ENCODE measurements around the gene PPP2R5D. TPM values are rescaled to one million over a fixed set of nuclear protein-coding genes. Genes with fewer than 3 reads are reported as not detected.

The PPP2R5D gene
- total and polyA plus RNA-seq, 4 donors = 19.0 to 26.8 (median 21.9) TPM

DNA sequence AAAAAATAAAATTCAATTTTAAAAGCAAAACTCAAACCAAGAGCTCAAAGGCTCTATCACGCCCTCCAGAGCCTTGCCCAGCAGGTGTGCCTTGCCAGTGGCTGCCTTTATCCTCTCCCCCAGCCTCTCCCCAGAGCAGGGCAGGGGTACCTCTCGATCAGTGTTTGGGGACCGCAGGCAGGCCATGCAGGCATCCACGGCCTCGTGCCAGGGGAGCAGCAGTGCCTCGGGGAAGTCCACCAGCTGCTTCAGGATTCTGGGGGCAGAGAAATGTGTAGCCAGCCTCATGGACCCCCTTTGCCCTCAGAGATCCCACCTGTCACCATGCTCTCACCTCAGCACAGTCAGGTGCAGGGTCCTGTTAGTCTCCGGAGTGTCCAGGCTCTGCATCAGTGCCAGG, 63.6 kb downstream of the PPP2R5D start:
- ATAC-seq (ENCODE audit: insufficient read depth, low FRiP score) = no peak
- H3K9ac ChIP-seq (ENCODE audit: insufficient read depth in 1 of 2, low read length in 2 of 2) = no peak overlapping the region
- no peak overlapping the region for H3K4me3 ChIP-seq
- no peak for DNase-seq
- H3K27ac ChIP-seq (ENCODE audit: low read depth in 1 of 2, low read length in 1 of 2) = no peak overlapping the region
- TF ChIP-seq, protein P1, sequence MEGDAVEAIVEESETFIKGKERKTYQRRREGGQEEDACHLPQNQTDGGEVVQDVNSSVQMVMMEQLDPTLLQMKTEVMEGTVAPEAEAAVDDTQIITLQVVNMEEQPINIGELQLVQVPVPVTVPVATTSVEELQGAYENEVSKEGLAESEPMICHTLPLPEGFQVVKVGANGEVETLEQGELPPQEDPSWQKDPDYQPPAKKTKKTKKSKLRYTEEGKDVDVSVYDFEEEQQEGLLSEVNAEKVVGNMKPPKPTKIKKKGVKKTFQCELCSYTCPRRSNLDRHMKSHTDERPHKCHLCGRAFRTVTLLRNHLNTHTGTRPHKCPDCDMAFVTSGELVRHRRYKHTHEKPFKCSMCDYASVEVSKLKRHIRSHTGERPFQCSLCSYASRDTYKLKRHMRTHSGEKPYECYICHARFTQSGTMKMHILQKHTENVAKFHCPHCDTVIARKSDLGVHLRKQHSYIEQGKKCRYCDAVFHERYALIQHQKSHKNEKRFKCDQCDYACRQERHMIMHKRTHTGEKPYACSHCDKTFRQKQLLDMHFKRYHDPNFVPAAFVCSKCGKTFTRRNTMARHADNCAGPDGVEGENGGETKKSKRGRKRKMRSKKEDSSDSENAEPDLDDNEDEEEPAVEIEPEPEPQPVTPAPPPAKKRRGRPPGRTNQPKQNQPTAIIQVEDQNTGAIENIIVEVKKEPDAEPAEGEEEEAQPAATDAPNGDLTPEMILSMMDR (IDR thresholded peaks at IDR 0.05; ENCODE audit: control extremely low read depth, extremely low read depth) = no peak
- peaks cover 0 to 59% (median 45%) of the 10 kb centered on the region in 4 donors for H3K36me3 ChIP-seq (ENCODE audit: control insufficient read depth in 4 of 4, insufficient read depth in 4 of 4, low read length in 4 of 4)
- 92 to 95% methylated on average over 7 of the region's 7 CpGs for WGBS, 2 donors
- H3K4me1 ChIP-seq (ENCODE audit: control insufficient read depth in 5 of 5, insufficient read depth in 5 of 5, low read length in 5 of 5) = peaks cover 0 to 24% (median 3%) of the 10 kb centered on the region in 5 donors
- H3K9me3 ChIP-seq (ENCODE audit: control insufficient read depth in 4 of 4, insufficient read depth in 3 of 4, low read length in 3 of 4) = no peaks in the 10 kb centered on the region
- H3K27me3 ChIP-seq (ENCODE audit: control insufficient read depth in 3 of 3, insufficient read depth in 3 of 3, low read length in 2 of 3) = no peaks in the 10 kb centered on the region

GRCh38 chr6:43050981-43051380, 66.6 kb downstream of the PPP2R5D start:
- DNase-seq = no peak
- 93 to 97% methylated on average over 17 of the region's 17 CpGs for whole genome bisulfite sequencing, 2 donors

DNA sequence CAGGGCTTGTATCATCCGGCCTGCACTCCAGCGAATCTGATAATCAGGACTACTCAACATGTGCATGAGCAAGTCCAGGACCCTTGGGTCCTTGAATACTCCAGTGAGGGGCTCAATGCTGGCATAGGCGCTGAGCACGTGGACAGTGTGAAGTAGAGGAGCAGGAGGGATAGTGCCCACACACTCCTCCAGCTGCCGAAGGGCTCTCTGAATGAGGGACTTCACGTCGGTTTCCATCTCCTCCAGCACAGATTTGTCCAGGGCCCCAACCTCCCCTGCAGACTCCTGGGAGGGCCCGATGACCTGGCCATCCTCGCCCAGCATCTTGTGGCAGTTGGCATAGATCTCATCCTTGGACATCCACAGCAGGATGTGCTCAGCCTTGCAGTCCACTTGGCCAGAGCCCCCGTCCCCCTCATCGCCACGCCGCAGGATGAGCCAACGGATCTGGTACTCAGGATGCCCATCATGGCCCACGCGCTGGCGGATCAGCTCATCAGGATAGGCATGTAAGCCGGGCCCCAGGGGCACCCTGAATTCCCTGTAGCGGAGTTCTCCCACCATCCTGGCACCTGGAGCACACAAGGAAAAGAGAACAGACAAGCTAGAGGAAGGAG, 68.0 kb downstream of the PPP2R5D start:
- peaks cover 0 to 31% (median 7%) of the 10 kb centered on the region in 5 donors for H3K4me1 ChIP-seq (ENCODE audit: control insufficient read depth in 5 of 5, insufficient read depth in 5 of 5, low read length in 5 of 5)
- TF ChIP-seq, protein P1 (IDR thresholded peaks at IDR 0.05; ENCODE audit: control extremely low read depth, extremely low read depth) = no peak
- WGBS, 2 donors = 85 to 90% methylated on average over 19 of the region's 19 CpGs
- ATAC-seq (ENCODE audit: insufficient read depth, low FRiP score) (no peak), DNase-seq (no peak)
- no peaks in the 10 kb centered on the region for H3K27me3 ChIP-seq (ENCODE audit: control insufficient read depth in 3 of 3, insufficient read depth in 3 of 3, low read length in 2 of 3)
- peak overlapping the region; percentile 66 to 87 for H3K9ac ChIP-seq (ENCODE audit: insufficient read depth in 1 of 2, low read length in 2 of 2)
- no peak overlapping the region for H3K4me3 ChIP-seq
- peak overlapping the region in 1 of 2 donors; percentile 43 for H3K27ac ChIP-seq (ENCODE audit: low read depth in 1 of 2, low read length in 1 of 2)
- H3K9me3 ChIP-seq (ENCODE audit: control insufficient read depth in 4 of 4, insufficient read depth in 3 of 4, low read length in 3 of 4) = no peaks in the 10 kb centered on the region
- H3K36me3 ChIP-seq (ENCODE audit: control insufficient read depth in 4 of 4, insufficient read depth in 4 of 4, low read length in 4 of 4) = peaks cover 0 to 39% (median 27%) of the 10 kb centered on the region in 4 donors

More at GRCh38 chr6:43050981-43051380, 66.6 kb downstream of the PPP2R5D start:
- H3K27me3 ChIP-seq (ENCODE audit: control insufficient read depth in 3 of 3, insufficient read depth in 3 of 3, low read length in 2 of 3) = no peaks in the 10 kb centered on the region
- peaks cover 0 to 31% (median 7%) of the 10 kb centered on the region in 5 donors for H3K4me1 ChIP-seq (ENCODE audit: control insufficient read depth in 5 of 5, insufficient read depth in 5 of 5, low read length in 5 of 5)
- ATAC-seq (ENCODE audit: insufficient read depth, low FRiP score) = no peak
- peak overlapping the region in 1 of 2 donors; percentile 11 for H3K9ac ChIP-seq (ENCODE audit: insufficient read depth in 1 of 2, low read length in 2 of 2)
- H3K27ac ChIP-seq (ENCODE audit: low read depth in 1 of 2, low read length in 1 of 2) = no peak overlapping the region
- TF ChIP-seq, protein P1 (IDR thresholded peaks at IDR 0.05; ENCODE audit: control extremely low read depth, extremely low read depth) = no peak
- no peaks in the 10 kb centered on the region for H3K9me3 ChIP-seq (ENCODE audit: control insufficient read depth in 4 of 4, insufficient read depth in 3 of 4, low read length in 3 of 4)
- H3K36me3 ChIP-seq (ENCODE audit: control insufficient read depth in 4 of 4, insufficient read depth in 4 of 4, low read length in 4 of 4) = peaks cover 0 to 45% (median 40%) of the 10 kb centered on the region in 4 donors
- no peak overlapping the region for H3K4me3 ChIP-seq

All from lung (tissue), 12 donors.